Epithelial cell of esophagus (primary cell): ENCODE data around the gene NEDD1.

Experiments
- DNase-seq: peaks from one replicate; pipeline ENCODE4 v3.0.0; 2010; ENCODE audit warnings: low read depth
- H3K4me3 ChIP-seq: 2 replicates; pipeline ENCODE4 v1.5.1; 2011; ENCODE audit warnings: mild to moderate bottlenecking, low read length, control low read depth
- TF ChIP-seq, protein P1 (sequence below): IDR thresholded peaks from 2 replicates; pipeline ENCODE4 v1.5.1; 2011; ENCODE audit warnings: low read depth, mild to moderate bottlenecking, low read length, control low read depth, inconsistent platforms; ENCODE audit not compliant: insufficient read depth; ENCODE audit errors: missing control alignments

The NEDD1 gene

DNA sequence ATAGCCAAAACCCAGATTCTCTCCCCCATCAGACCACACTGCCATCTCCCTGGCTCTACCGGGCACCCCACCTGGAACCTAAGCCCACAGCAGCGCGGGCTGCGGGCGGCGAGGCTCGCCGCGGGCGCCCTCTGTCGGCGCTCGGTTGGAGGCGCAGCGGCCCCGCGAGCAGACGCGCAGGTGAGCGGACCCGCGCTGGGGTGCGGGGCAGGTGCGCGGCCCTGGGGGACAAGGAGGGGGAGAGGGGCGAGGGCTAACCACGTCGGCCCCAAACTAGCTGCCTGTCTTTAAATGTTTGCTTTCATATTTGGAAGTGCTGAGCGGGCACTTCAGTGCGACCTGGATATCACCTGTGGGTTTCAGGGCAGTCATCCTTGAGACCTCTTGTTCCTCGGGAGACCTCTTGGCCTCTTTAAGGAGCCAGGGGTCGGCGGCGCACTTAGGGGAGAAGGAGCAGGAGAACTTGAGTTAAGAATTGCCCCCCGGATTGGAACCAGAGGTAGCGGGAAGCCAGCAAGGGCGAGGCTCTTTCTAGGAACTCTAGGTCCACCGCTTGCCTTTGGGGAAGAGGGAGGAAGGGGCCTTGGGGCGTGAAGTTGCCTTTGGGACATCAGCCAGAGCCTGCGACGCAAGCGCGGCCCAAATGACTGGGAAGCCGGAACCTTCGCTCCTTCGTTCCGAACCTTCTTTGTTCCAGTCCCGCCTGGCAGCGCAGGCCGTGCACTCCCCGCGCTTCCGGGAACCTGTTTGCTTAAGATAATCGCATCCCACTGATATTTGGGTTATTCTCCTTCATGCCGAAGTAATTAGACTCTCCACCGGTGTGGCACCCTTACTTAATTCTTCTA is 78.7 kb downstream of the NEDD1 start:
- peak; percentile 24 for DNase-seq
- TF ChIP-seq, protein P1, sequence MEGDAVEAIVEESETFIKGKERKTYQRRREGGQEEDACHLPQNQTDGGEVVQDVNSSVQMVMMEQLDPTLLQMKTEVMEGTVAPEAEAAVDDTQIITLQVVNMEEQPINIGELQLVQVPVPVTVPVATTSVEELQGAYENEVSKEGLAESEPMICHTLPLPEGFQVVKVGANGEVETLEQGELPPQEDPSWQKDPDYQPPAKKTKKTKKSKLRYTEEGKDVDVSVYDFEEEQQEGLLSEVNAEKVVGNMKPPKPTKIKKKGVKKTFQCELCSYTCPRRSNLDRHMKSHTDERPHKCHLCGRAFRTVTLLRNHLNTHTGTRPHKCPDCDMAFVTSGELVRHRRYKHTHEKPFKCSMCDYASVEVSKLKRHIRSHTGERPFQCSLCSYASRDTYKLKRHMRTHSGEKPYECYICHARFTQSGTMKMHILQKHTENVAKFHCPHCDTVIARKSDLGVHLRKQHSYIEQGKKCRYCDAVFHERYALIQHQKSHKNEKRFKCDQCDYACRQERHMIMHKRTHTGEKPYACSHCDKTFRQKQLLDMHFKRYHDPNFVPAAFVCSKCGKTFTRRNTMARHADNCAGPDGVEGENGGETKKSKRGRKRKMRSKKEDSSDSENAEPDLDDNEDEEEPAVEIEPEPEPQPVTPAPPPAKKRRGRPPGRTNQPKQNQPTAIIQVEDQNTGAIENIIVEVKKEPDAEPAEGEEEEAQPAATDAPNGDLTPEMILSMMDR = peak; percentile 37

DNA sequence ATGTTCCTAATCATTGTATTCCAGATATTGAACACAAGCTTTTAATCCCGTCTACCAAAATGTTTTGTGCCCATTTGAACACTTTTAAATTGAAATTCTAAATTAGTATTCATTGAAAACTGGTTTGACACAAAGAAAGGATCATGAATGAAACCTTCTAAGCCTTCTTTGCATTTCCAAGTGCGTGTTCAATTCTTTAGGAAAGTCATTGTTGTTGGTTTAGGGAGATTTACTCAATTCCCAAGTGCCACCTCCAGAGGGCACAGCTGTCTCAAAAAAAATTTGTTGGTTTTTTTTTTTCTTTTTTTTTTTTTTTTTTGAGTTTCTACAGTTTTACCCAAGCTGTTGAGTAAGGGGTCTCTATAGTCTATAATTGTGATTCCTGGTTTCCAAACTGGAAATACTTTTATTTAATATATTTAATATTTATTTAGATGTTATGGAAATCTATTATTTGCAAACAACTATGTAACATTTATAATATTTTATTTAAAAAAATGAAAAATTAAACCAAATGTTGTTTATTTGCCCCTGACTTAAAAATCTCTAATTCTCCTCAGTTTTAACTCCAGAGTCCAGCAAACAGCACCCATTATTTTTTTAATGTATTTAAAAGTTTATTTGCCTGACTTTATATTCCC is 79.9 kb downstream of the NEDD1 start:
- DNase-seq = peak; percentile 40
- H3K4me3 ChIP-seq = no peak overlapping the region
- TF ChIP-seq, protein P1 = peak; percentile 65

More for the DNA sequence above, 78.7 kb downstream of the NEDD1 start:
- H3K4me3 ChIP-seq = peak overlapping the region; percentile 41

DNA sequence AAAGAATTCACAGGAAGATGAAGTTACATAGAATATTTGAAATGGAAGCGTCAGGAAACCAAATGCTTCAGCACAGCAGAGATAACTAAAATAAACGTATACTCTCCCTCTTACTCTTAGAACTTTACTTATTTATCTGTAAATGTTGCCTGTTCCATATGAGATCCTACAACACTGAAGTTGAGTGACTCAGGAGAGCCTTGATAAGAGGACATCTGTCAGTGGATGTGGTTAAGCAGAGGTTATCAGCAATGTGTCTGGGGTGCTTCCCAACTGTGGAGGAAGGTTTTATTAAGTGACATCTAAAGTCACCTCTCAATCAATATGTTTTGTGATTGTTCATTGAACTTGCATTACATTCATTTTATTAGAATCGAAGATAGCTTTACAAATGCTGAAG is 81.9 kb downstream of the NEDD1 start:
- no peak for DNase-seq
- TF ChIP-seq, protein P1 = no peak

DNA sequence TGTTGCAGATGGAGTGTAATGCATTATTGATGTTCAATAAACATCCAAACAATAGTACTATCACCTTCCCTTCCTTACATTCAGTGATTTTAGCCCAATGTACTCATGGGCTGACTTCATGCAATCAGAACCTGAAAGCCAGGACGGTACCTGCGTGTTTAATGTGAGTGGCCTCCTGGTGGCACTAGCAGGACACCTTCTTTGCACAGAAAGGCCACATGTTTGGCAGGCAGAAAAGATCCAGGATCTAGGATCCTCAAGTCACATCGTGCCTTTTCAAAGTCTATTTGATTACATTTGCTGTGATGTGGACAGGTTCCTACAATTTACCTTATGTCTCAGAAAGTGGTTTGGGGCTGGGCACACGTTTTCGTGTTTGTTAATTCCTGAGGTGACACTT is 82.9 kb downstream of the NEDD1 start:
- TF ChIP-seq, protein P1 = peak; percentile 67
- DNase-seq = peak; percentile 66
- no peak overlapping the region for H3K4me3 ChIP-seq

More for the DNA sequence above, 81.9 kb downstream of the NEDD1 start:
- no peak overlapping the region for H3K4me3 ChIP-seq

DNA sequence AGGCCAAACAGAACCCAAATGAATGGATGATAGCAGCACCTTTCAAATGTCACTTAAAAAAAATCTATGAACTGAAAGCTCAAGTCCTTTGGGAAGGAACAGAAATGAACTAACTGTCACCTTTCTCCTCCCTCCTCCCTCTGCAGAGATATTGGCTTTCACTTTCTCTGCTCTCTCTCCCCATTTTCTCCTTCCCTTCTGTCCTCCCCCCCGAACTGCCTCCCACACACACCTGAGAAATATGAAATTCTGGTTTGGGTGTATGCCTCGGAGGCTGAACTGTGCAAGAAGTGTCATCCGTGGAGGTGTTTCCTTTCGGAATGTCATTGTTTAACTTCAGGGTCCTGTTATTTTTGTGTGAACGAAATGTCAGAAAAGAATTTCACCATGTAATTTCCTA is 87.8 kb downstream of the NEDD1 start:
- DNase-seq = no peak
- no peak overlapping the region for H3K4me3 ChIP-seq
- TF ChIP-seq, protein P1 = no peak

DNA sequence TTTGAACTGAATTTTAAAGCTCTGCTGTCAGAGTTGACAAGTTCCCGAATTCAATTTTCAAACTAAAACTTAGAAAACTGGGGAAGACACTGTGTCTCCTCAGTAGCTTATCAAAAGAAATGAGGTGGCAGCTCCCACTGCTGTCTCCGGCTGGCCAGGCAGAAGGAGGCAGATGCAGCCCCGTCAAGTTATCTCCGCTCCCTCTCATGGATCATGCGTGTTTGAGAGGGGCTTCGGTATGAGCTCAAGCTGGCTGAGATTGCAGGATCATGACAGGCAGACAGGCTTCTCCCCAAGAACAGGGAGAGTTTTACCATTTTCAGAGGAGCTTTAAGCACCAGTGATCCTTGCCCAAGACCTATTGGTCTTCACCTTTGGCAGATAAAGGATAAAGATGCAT is 88.8 kb downstream of the NEDD1 start:
- no peak for DNase-seq
- H3K4me3 ChIP-seq = no peak overlapping the region
- TF ChIP-seq, protein P1 = no peak
